IMR-90 (cell line): ENCODE measurements around the gene SEMG2. TPM values are rescaled to one million over a fixed set of nuclear protein-coding genes. Genes with fewer than 3 reads are reported as not detected.

Experiments
- ATAC-seq: fragments of 200-7000 bp; cut with Tn5 transposase; 2 replicates; pipeline ENCODE4 v1.9.1; 2020; ENCODE audit warnings: low read depth, mild to moderate bottlenecking, moderate library complexity
- BruUV-seq: library from RNA; stranded (reverse); fragments of 400-500 nt; replicated peaks from 2 replicates; lab custom pipeline; 2021; lab: Mats Ljungman, UMichigan
- CTCF ChIA-PET: fragments of 300-600 bp; formaldehyde crosslinking; extraction: SDS; loops from one replicate; lab custom pipeline; 2021; ENCODE audit warnings: antibody characterized with exemption; lab: Yijun Ruan, JAX
- POLR2A ChIA-PET: fragments of 300-600 bp; sonication (Branson Sonifier 250); formaldehyde crosslinking; loops from one replicate; lab custom pipeline; 2022; ENCODE audit warnings: antibody characterized with exemption; ENCODE audit not compliant: unreplicated experiment; lab: Charles Lee
- DNase-seq: peaks from one replicate; pipeline ENCODE4 v3.0.0; 2013
- H2AFZ ChIP-seq: replicated peaks from 2 replicates; pipeline ENCODE3; 2013; ENCODE audit warnings: low read length, mild to moderate bottlenecking; ENCODE audit not compliant: poor library complexity
- H2AK5ac ChIP-seq: 2 replicates; pipeline ENCODE4 v1.6.1; 2013; ENCODE audit warnings: low read depth, low read length, inconsistent platforms
- H2AK9ac ChIP-seq: replicated peaks from 2 replicates; pipeline ENCODE3; 2013; ENCODE audit warnings: mild to moderate bottlenecking, low read depth, low read length, moderate library complexity; ENCODE audit not compliant: poor library complexity
- H2BK120ac ChIP-seq: 2 replicates; pipeline ENCODE4 v1.6.1; 2013; ENCODE audit warnings: low read depth, low read length, inconsistent platforms
- H2BK15ac ChIP-seq: 3 replicates; pipeline ENCODE4 v1.6.1; 2013; ENCODE audit warnings: low read depth, low read length, inconsistent platforms
- H2BK20ac ChIP-seq: 2 replicates; pipeline ENCODE4 v1.6.1; 2013; ENCODE audit warnings: low read depth, mild to moderate bottlenecking, inconsistent platforms, low read length, moderate library complexity
- H2BK5ac ChIP-seq: 2 replicates; pipeline ENCODE4 v1.6.1; 2013; ENCODE audit warnings: mild to moderate bottlenecking, low read depth, low read length, inconsistent platforms; ENCODE audit not compliant: poor library complexity, severe bottlenecking
- H3K14ac ChIP-seq: replicated peaks from 2 replicates; pipeline ENCODE4 v1.6.1; 2013; ENCODE audit warnings: low read depth, low read length, inconsistent platforms
- H3K18ac ChIP-seq: 2 replicates; pipeline ENCODE4 v1.6.1; 2013; ENCODE audit warnings: low read depth, low read length, control low read depth
- H3K23ac ChIP-seq: 2 replicates; pipeline ENCODE4 v1.6.1; 2013; ENCODE audit warnings: low read depth, low read length, inconsistent platforms
- H3K27ac ChIP-seq: 2 replicates; pipeline ENCODE4 v1.5.1; 2013; ENCODE audit warnings: mild to moderate bottlenecking, control low read depth, low read length; ENCODE audit not compliant: insufficient read depth
- H3K27me3 ChIP-seq: 2 replicates; pipeline ENCODE4 v1.6.1; 2013; ENCODE audit warnings: low read length; ENCODE audit not compliant: control insufficient read depth, insufficient read depth
- H3K36me3 ChIP-seq: 2 replicates; pipeline ENCODE4 v1.6.1; 2013; ENCODE audit warnings: low read length, mixed read lengths; ENCODE audit not compliant: control insufficient read depth, insufficient read depth
- H3K4ac ChIP-seq: 2 replicates; pipeline ENCODE4 v1.6.1; 2013; ENCODE audit warnings: low read depth, low read length, inconsistent platforms
- H3K4me1 ChIP-seq: 2 replicates; pipeline ENCODE4 v1.6.1; 2013; ENCODE audit warnings: low read length, mixed read lengths; ENCODE audit not compliant: control insufficient read depth, insufficient read depth
- H3K4me2 ChIP-seq: 2 replicates; pipeline ENCODE4 v1.6.1; 2013; ENCODE audit warnings: low read depth, mild to moderate bottlenecking, control low read depth, low read length, moderate library complexity
- H3K4me3 ChIP-seq: 2 replicates; pipeline ENCODE4 v1.5.1; 2013; ENCODE audit warnings: low read depth, mild to moderate bottlenecking, control low read depth, low read length, moderate library complexity; ENCODE audit not compliant: insufficient read depth
- H3K56ac ChIP-seq: 2 replicates; pipeline ENCODE4 v1.6.1; 2013; ENCODE audit warnings: low read length, inconsistent platforms; ENCODE audit not compliant: insufficient read depth; ENCODE audit errors: extremely low read depth
- H3K79me1 ChIP-seq, 2 experiments: 2 replicates each; pipeline ENCODE4 v1.6.1; 2013; ENCODE audit warnings: low read length in 2 of 2, inconsistent platforms in 1 of 2, low read depth in 1 of 2
- H3K9ac ChIP-seq: 2 replicates; pipeline ENCODE4 v1.6.1; 2013; ENCODE audit warnings: low read depth, low read length, control low read depth
- H3K9me1 ChIP-seq: 2 replicates; pipeline ENCODE4 v1.6.1; 2013; ENCODE audit warnings: low read length, inconsistent platforms; ENCODE audit not compliant: insufficient read depth
- H3K9me3 ChIP-seq: 2 replicates; pipeline ENCODE4 v1.6.1; 2013; ENCODE audit warnings: low read length; ENCODE audit not compliant: control insufficient read depth, insufficient read depth
- H4K20me1 ChIP-seq: 2 replicates; pipeline ENCODE4 v1.6.1; 2013; ENCODE audit warnings: low read length, inconsistent platforms; ENCODE audit not compliant: insufficient read depth
- H4K5ac ChIP-seq: 2 replicates; pipeline ENCODE4 v1.6.1; 2013; ENCODE audit warnings: mild to moderate bottlenecking, low read depth, low read length, control low read depth
- H4K8ac ChIP-seq, 2 experiments: 2 replicates each; pipeline ENCODE4 v1.6.1; 2013; ENCODE audit warnings: low read depth in 2 of 2, low read length in 2 of 2, control low read depth in 1 of 2, inconsistent platforms in 1 of 2
- H4K91ac ChIP-seq: 2 replicates; pipeline ENCODE4 v1.6.1; 2013; ENCODE audit warnings: low read depth, low read length, inconsistent platforms; ENCODE audit not compliant: insufficient read depth
- BHLHE40 ChIP-seq: fragments of 150-350 bp; IDR thresholded peaks from 2 replicates; pipeline ENCODE4 v1.6.1; 2016; ENCODE audit warnings: mild to moderate bottlenecking, low read depth, low read length
- CEBPB ChIP-seq: IDR thresholded peaks from 2 replicates; pipeline ENCODE4 v1.6.1; 2012; ENCODE audit warnings: low read depth, low read length, improper control_type of control experiment
- CHD1 ChIP-seq: IDR thresholded peaks from 2 replicates; pipeline ENCODE4 v1.6.1; 2012; ENCODE audit warnings: low read depth, low read length, improper control_type of control experiment
- FOS ChIP-seq: fragments of 150-350 bp; IDR thresholded peaks from 2 replicates; pipeline ENCODE4 v1.6.1; 2016; ENCODE audit warnings: low read depth, low read length
- MAFK ChIP-seq: IDR thresholded peaks from 2 replicates; pipeline ENCODE4 v1.6.1; 2012; ENCODE audit warnings: low read depth, low read length, improper control_type of control experiment
- MAZ ChIP-seq: IDR thresholded peaks from 2 replicates; pipeline ENCODE4 v1.6.1; 2012; ENCODE audit warnings: low read depth, mild to moderate bottlenecking, low read length, improper control_type of control experiment, moderate library complexity, borderline replicate concordance
- MXI1 ChIP-seq: IDR thresholded peaks from 2 replicates; pipeline ENCODE4 v1.6.1; 2012; ENCODE audit warnings: low read depth, mild to moderate bottlenecking, low read length, moderate library complexity, borderline replicate concordance
- NFE2L2 ChIP-seq: fragments of 150-350 bp; IDR thresholded peaks from 2 replicates; pipeline ENCODE4 v1.6.1; 2016; ENCODE audit warnings: low read depth, mild to moderate bottlenecking, low read length
- POLR2A ChIP-seq: IDR thresholded peaks from 2 replicates; pipeline ENCODE4 v1.6.1; 2012; ENCODE audit warnings: mild to moderate bottlenecking, low read depth, low read length
- RAD21 ChIP-seq: IDR thresholded peaks from 2 replicates; pipeline ENCODE4 v1.6.1; 2012; ENCODE audit warnings: low read length, improper control_type of control experiment
- RCOR1 ChIP-seq: IDR thresholded peaks from 2 replicates; pipeline ENCODE4 v1.6.1; 2012; ENCODE audit warnings: mild to moderate bottlenecking, low read length, improper control_type of control experiment; ENCODE audit not compliant: insufficient replicate concordance
- RFX5 ChIP-seq: IDR thresholded peaks from 2 replicates; pipeline ENCODE4 v1.8.0; 2012; ENCODE audit warnings: low read depth, mild to moderate bottlenecking, low read length, moderate library complexity
- SMC3 ChIP-seq: fragments of 150-350 bp; IDR thresholded peaks from 2 replicates; pipeline ENCODE4 v1.6.1; 2016; ENCODE audit warnings: low read depth, mild to moderate bottlenecking, antibody characterized with exemption, low read length, moderate library complexity
- WGBS, 2 experiments: methylation state at CpG; one replicate each; pipeline versions ENCODE4 v1.1.5 to v1.1.7; 2013; ENCODE audit warnings: missing lambda C conversion rate in 2 of 2; ENCODE audit not compliant: insufficient read length in 1 of 2; ENCODE audit errors: extremely low coverage in 2 of 2; 5-methylcytosine and 5-hydroxymethylcytosine counted together
- dilution Hi-C: fragments of 300-500 bp; cut with HindIII; formaldehyde crosslinking; loops from one replicate; pipeline ENCODE4 v1.14.3; 2018; ENCODE audit warnings: low sequenced_read_pairs; ENCODE audit not compliant: unreplicated experiment
- in situ Hi-C: fragments of 300-500 bp; cut with MboI; formaldehyde crosslinking; loops from 3 replicates; pipeline ENCODE4 v1.14.3; 2019; ENCODE audit warnings: low sequenced_read_pairs, inconsistent platforms, mixed read lengths
- intact Hi-C: fragments of 100-400 bp; cut with micrococcal nuclease; formaldehyde crosslinking; loops from 2 replicates; pipeline ENCODE4 v1.10.0; 2022
- polyA plus RNA-seq, 3 experiments: library from polyadenylated mRNA; depleted of rRNA; stranded (reverse); fragments of >200 nt; gene quantifications; 2 replicates each; pipeline ENCODE4 v1.2.3, GENCODE V29; 2012; ENCODE audit warnings: low replicate concordance in 1 of 3
- total RNA-seq: library from RNA; depleted of rRNA; stranded (reverse); fragments of >200 nt; gene quantifications from 2 replicates; pipeline ENCODE4 v1.2.3, GENCODE V29; 2012
- TF ChIP-seq, protein P1 (sequence below): conservative IDR thresholded peaks from 2 replicates; pipeline ENCODE4 v1.5.1; 2012; ENCODE audit warnings: mild to moderate bottlenecking, low read depth, low read length, improper control_type of control experiment
- TF ChIP-seq, protein P2 (sequence below): fragments of 150-350 bp; IDR thresholded peaks from 2 replicates; pipeline ENCODE4 v1.6.1; 2017; ENCODE audit warnings: mild to moderate bottlenecking, antibody characterized with exemption, low read length, low read depth
- TF ChIP-seq, protein P3 (sequence below): fragments of 150-350 bp; IDR thresholded peaks from 2 replicates; pipeline ENCODE4 v1.6.1; 2016; ENCODE audit warnings: low read depth, mild to moderate bottlenecking, low read length, moderate library complexity, borderline replicate concordance

Gene SEMG2
- total and polyA plus RNA-seq, 2 of the 4 experiments (the other 2 are of a cell fraction): not detected

- no peak overlapping the region for H3K56ac ChIP-seq
- H3K27me3 ChIP-seq: peaks cover 12% of the 10 kb centered on the region
- H3K4me3 ChIP-seq: no peak overlapping the region
- H3K9me3 ChIP-seq: no peaks in the 10 kb centered on the region
- 80% methylated on average over 3 of the region's 7 CpGs; no CpG with 5 or more reads in 1 of the 2 experiments for WGBS, 2 experiments
- intact Hi-C loops (no loop called here), in situ Hi-C loops (no loop called here), dilution Hi-C loops (no loop called here)
- H3K4ac ChIP-seq: no peak overlapping the region
- H3K4me2 ChIP-seq: no peak overlapping the region
- ChIA-PET POLR2A (no interaction called here), CTCF (no interaction called here)
- no peak overlapping the region for H3K18ac ChIP-seq
- DNase-seq: no peak
- H2AFZ ChIP-seq: no peak overlapping the region
- ATAC-seq: no peak
- no peak overlapping the region for H3K27ac ChIP-seq
- no peaks in the 10 kb centered on the region for H3K79me1 ChIP-seq
- no peaks in the 10 kb centered on the region for H4K20me1 ChIP-seq
- H3K36me3 ChIP-seq: no peaks in the 10 kb centered on the region
- BruUV-seq: no TSS peak
- H4K91ac ChIP-seq: no peak overlapping the region
- no peak overlapping the region for H4K8ac ChIP-seq
- no peak overlapping the region for H2BK120ac ChIP-seq
- TF ChIP-seq MAZ (no peak), POLR2A (no peak), RCOR1 (no peak), FOS (no peak), SMC3 (no peak), BHLHE40 (no peak), MAFK (no peak), NFE2L2 (no peak), MXI1 (no peak), CHD1 (no peak), CEBPB (no peak), RFX5 (no peak), RAD21 (no peak)
- TF ChIP-seq, protein P1, sequence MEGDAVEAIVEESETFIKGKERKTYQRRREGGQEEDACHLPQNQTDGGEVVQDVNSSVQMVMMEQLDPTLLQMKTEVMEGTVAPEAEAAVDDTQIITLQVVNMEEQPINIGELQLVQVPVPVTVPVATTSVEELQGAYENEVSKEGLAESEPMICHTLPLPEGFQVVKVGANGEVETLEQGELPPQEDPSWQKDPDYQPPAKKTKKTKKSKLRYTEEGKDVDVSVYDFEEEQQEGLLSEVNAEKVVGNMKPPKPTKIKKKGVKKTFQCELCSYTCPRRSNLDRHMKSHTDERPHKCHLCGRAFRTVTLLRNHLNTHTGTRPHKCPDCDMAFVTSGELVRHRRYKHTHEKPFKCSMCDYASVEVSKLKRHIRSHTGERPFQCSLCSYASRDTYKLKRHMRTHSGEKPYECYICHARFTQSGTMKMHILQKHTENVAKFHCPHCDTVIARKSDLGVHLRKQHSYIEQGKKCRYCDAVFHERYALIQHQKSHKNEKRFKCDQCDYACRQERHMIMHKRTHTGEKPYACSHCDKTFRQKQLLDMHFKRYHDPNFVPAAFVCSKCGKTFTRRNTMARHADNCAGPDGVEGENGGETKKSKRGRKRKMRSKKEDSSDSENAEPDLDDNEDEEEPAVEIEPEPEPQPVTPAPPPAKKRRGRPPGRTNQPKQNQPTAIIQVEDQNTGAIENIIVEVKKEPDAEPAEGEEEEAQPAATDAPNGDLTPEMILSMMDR: no peak
- TF ChIP-seq, protein P2, sequence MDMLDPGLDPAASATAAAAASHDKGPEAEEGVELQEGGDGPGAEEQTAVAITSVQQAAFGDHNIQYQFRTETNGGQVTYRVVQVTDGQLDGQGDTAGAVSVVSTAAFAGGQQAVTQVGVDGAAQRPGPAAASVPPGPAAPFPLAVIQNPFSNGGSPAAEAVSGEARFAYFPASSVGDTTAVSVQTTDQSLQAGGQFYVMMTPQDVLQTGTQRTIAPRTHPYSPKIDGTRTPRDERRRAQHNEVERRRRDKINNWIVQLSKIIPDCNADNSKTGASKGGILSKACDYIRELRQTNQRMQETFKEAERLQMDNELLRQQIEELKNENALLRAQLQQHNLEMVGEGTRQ: no peak
- TF ChIP-seq, protein P3, sequence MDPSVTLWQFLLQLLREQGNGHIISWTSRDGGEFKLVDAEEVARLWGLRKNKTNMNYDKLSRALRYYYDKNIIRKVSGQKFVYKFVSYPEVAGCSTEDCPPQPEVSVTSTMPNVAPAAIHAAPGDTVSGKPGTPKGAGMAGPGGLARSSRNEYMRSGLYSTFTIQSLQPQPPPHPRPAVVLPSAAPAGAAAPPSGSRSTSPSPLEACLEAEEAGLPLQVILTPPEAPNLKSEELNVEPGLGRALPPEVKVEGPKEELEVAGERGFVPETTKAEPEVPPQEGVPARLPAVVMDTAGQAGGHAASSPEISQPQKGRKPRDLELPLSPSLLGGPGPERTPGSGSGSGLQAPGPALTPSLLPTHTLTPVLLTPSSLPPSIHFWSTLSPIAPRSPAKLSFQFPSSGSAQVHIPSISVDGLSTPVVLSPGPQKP: no peak
- no peaks in the 10 kb centered on the region for H3K9me1 ChIP-seq
- H2AK9ac ChIP-seq: no peak overlapping the region
- no peak overlapping the region for H4K5ac ChIP-seq
- H2AK5ac ChIP-seq: no peak overlapping the region
- H3K14ac ChIP-seq: no peak overlapping the region
- H3K4me1 ChIP-seq: no peaks in the 10 kb centered on the region
- H3K9ac ChIP-seq: no peak overlapping the region
- no peak overlapping the region for H2BK20ac ChIP-seq
- H3K23ac ChIP-seq: no peak overlapping the region
- no peak overlapping the region for H2BK5ac ChIP-seq
- no peak overlapping the region for H2BK15ac ChIP-seq
These were observed 36.5 kb downstream of the SEMG2 start for GRCh38 chr20:45257711-45258110.
